Aorta (tissue), 5 donors: Measurements from ENCODE around the gene OVCH2. TPM values are rescaled to one million over a fixed set of nuclear protein-coding genes. Genes with fewer than 3 reads are reported as not detected.
"Not testable (repeated sequence)": the region's sequence is repeated elsewhere in the genome, so short reads cannot be mapped to it uniquely, and the experiment has no call there.

Experiments
- ATAC-seq: fragments of 200-7000 bp; cut with Tn5 transposase; one replicate; pipeline ENCODE4 v1.9.1; 2022; ENCODE audit warnings: moderate library complexity; ENCODE audit not compliant: low FRiP score
- DNase-seq, 2 donors: peaks; one replicate each; pipeline ENCODE4 v3.0.0-alpha.2; 2020
- H3K27ac ChIP-seq, 2 donors: one replicate each; pipeline ENCODE4 v1.5.1; 2013; ENCODE audit warnings: low read length in 2 of 2, mild to moderate bottlenecking in 2 of 2, moderate library complexity in 2 of 2, control low read depth in 1 of 2, inconsistent platforms in 1 of 2, low read depth in 1 of 2
- H3K27me3 ChIP-seq, 2 donors: one replicate each; pipeline ENCODE4 v1.6.1; 2013; ENCODE audit warnings: control low read depth in 1 of 2, low read length in 1 of 2, mild to moderate bottlenecking in 1 of 2, moderate library complexity in 1 of 2; ENCODE audit not compliant: insufficient read depth in 2 of 2, control insufficient read depth in 1 of 2
- H3K36me3 ChIP-seq, 2 donors: one replicate each; pipeline ENCODE4 v1.6.1; 2013; ENCODE audit warnings: control low read depth in 1 of 2, low read length in 1 of 2, mild to moderate bottlenecking in 1 of 2; ENCODE audit not compliant: insufficient read depth in 2 of 2, control insufficient read depth in 1 of 2
- H3K4me1 ChIP-seq, 2 donors: one replicate each; pipeline ENCODE4 v1.6.1; 2013; ENCODE audit warnings: low read length in 2 of 2, control low read depth in 1 of 2, mild to moderate bottlenecking in 1 of 2, moderate library complexity in 1 of 2; ENCODE audit not compliant: insufficient read depth in 2 of 2, control insufficient read depth in 1 of 2
- H3K4me3 ChIP-seq, 2 donors: one replicate each; pipeline ENCODE4 v1.5.1; 2013; ENCODE audit warnings: low read length in 2 of 2, control low read depth in 1 of 2, mild to moderate bottlenecking in 1 of 2
- H3K9me3 ChIP-seq: one replicate; pipeline ENCODE4 v1.6.1; 2013; ENCODE audit warnings: mild to moderate bottlenecking, low read length; ENCODE audit not compliant: control insufficient read depth
- WGBS, 2 donors: extraction: QIAGEN DNeasy Blood & Tissue Kit; methylation state at CpG; one replicate each; pipeline ENCODE4 v1.1.7; 2013; 5-methylcytosine and 5-hydroxymethylcytosine counted together
- intact Hi-C, 2 donors: fragments of 100-400 bp; cut with DNase I; formaldehyde crosslinking; loops; one replicate each; pipeline versions ENCODE4 v1.14.2 to v1.15.0; 2022
- long read RNA-seq, 2 donors: library from polyadenylated mRNA; unstranded; transcript quantifications; one replicate each; pipeline ENCODE4 v2.0.0, GENCODE V29; 2020 to 2021
- polyA plus RNA-seq, 2 donors: library from polyadenylated mRNA; stranded (reverse); fragments of 200-250 nt; gene quantifications; one replicate each; pipeline ENCODE4 v1.2.3, GENCODE V29; 2013
- total RNA-seq, 2 donors: library from RNA; stranded (reverse); fragmentation: NEBNext Ultra II Directional; extraction: Animal tissue kit (Norgen Biotek cat#: 25700); gene quantifications; one replicate each; pipeline ENCODE4 v1.2.1, GENCODE V29; 2021
- donor health status: healthy with polysubstance abuse.
- donor health status: Bipolar disorder and iron deficiency.
- donor health status: DM: no; HTN: no; CAD: no.
- donor health status: DM: no; HTN: no; CAD: no.
- donor health status: DM: yes; HTN: yes; CAD: no.

The OVCH2 gene
- total RNA-seq (under 1 TPM in 1 of 2 donors, not detected in 1; 0.75 TPM), polyA plus RNA-seq (under 1 TPM in 1 of 2 donors, not detected in 1; 0.31 TPM)
- long read RNA-seq, donor 1, partial matches to known transcripts, result 0 of 1 reads
- long read RNA-seq, donor 1, other reads (novel, unspliced or antisense), result 1 of 1 reads
- long read RNA-seq, donor 2, partial matches to known transcripts, result 0 of 1 reads
- long read RNA-seq, donor 2, other reads (novel, unspliced or antisense), result 1 of 1 reads

GRCh38 chr11:7706377-7706776 lies at the start of gene OVCH2:
TSS of gene OVCH2 (minus strand) at chr11:7706477. CDS start at chr11:7706394, 83 bp downstream.
- WGBS, 2 donors, result 73 to 84% methylated on average over 2 of the region's 2 CpGs
- H3K27ac ChIP-seq, result no peak within 1 kb of the TSS
- no peaks in the 10 kb centered on the region for H3K9me3 ChIP-seq
- intact Hi-C loops, result no loop called here
- no peaks in the 10 kb centered on the region for H3K36me3 ChIP-seq
- H3K4me3 ChIP-seq, result no peak within 1 kb of the TSS
- no peak for ATAC-seq
- no peak for DNase-seq
- no peaks in the 10 kb centered on the region for H3K4me1 ChIP-seq
- H3K27me3 ChIP-seq, result no peaks in the 10 kb centered on the region

- peaks cover 0 to 2% of the 10 kb centered on the region in 2 donors for H3K4me1 ChIP-seq
- ATAC-seq, result no peak
- DNase-seq, result no peak
- no peaks in the 10 kb centered on the region for H3K9me3 ChIP-seq
- intact Hi-C loops, result no loop called here
- no peaks in the 10 kb centered on the region for H3K27me3 ChIP-seq
- WGBS, 2 donors, result 86 to 92% methylated on average over 2 of the region's 2 CpGs
- no peaks in the 10 kb centered on the region for H3K36me3 ChIP-seq
- H3K4me3 ChIP-seq, result no peak overlapping the region
- no peak overlapping the region for H3K27ac ChIP-seq
Measured at GRCh38 chr11:7749456-7749855, 43.2 kb upstream of the OVCH2 start.

GRCh38 chr11:7734767-7735166 lies 28.5 kb upstream of the OVCH2 start:
- H3K4me3 ChIP-seq, H3K27ac ChIP-seq, DNase-seq, H3K9me3 ChIP-seq, H3K36me3 ChIP-seq, H3K4me1 ChIP-seq, H3K27me3 ChIP-seq, intact Hi-C loops, ATAC-seq: not testable (repeated sequence)
- WGBS, 2 donors, result 76 to 79% methylated on average over 9 to 14 of the region's 14 CpGs

GRCh38 chr11:7714786-7715185 lies 8.5 kb upstream of the OVCH2 start:
- no peaks in the 10 kb centered on the region for H3K27me3 ChIP-seq
- H3K27ac ChIP-seq, result no peak overlapping the region
- no peaks in the 10 kb centered on the region for H3K9me3 ChIP-seq
- no peak overlapping the region for H3K4me3 ChIP-seq
- ATAC-seq (no peak), DNase-seq (no peak)
- intact Hi-C loops, result no loop called here
- WGBS, 2 donors, result 59 to 69% methylated on average over 3 of the region's 3 CpGs
- H3K36me3 ChIP-seq, result no peaks in the 10 kb centered on the region
- H3K4me1 ChIP-seq, result no peaks in the 10 kb centered on the region

- intact Hi-C loops, result no loop called here
- no peak overlapping the region for H3K4me3 ChIP-seq
- H3K27me3 ChIP-seq, result no peaks in the 10 kb centered on the region
- ATAC-seq (no peak), DNase-seq (no peak)
- H3K9me3 ChIP-seq, result no peaks in the 10 kb centered on the region
- no peak overlapping the region for H3K27ac ChIP-seq
- WGBS, 2 donors, result 63 to 80% methylated on average over 5 of the region's 5 CpGs
- H3K4me1 ChIP-seq, result no peaks in the 10 kb centered on the region
- H3K36me3 ChIP-seq, result no peaks in the 10 kb centered on the region
Measured at GRCh38 chr11:7703740-7704139, 2.5 kb downstream of the OVCH2 start.

GRCh38 chr11:7696424-7696823 lies 9.9 kb downstream of the OVCH2 start:
- Histone ChIP-seq H3K36me3 (peaks cover 0 to 2% of the 10 kb centered on the region in 2 donors), H3K27me3 (no peaks in the 10 kb centered on the region), H3K9me3 (no peaks in the 10 kb centered on the region), H3K27ac (no peak overlapping the region), H3K4me1 (no peaks in the 10 kb centered on the region), H3K4me3 (no peak overlapping the region)
- no peak for DNase-seq
- intact Hi-C loops, result loop anchor here in 1 of 2 donors (10.0 kb wide), 2 partner anchors 288 to 602 kb away; partner anchors contain the start of gene EIF3F
- 83 to 87% methylated on average over 5 of the region's 5 CpGs for WGBS, 2 donors
- ATAC-seq, result no peak

GRCh38 chr11:7694235-7694634 lies 12.0 kb downstream of the OVCH2 start:
- ATAC-seq (no peak), DNase-seq (no peak)
- Histone ChIP-seq H3K36me3 (peaks cover 0 to 2% of the 10 kb centered on the region in 2 donors), H3K27me3 (no peaks in the 10 kb centered on the region), H3K4me3 (no peak overlapping the region), H3K9me3 (no peaks in the 10 kb centered on the region), H3K4me1 (no peaks in the 10 kb centered on the region), H3K27ac (no peak overlapping the region)
- intact Hi-C loops, result loop anchor here in 1 of 2 donors (10.0 kb wide), 2 partner anchors 291 to 599 kb away; partner anchors contain the start of gene EIF3F
- 88 to 89% methylated on average over 3 of the region's 3 CpGs for WGBS, 2 donors

- intact Hi-C loops, result loop anchor here in 1 of 2 donors (10.0 kb wide), 2 partner anchors 292 to 598 kb away; partner anchors contain the start of gene EIF3F
- Histone ChIP-seq H3K27ac (no peak overlapping the region), H3K4me3 (no peak overlapping the region), H3K27me3 (no peaks in the 10 kb centered on the region), H3K36me3 (peaks cover 0 to 2% of the 10 kb centered on the region in 2 donors), H3K9me3 (no peaks in the 10 kb centered on the region), H3K4me1 (peaks cover 0 to 3% of the 10 kb centered on the region in 2 donors)
- DNase-seq, result no peak
- WGBS, 2 donors, result 93 to 97% methylated on average over 3 of the region's 3 CpGs
- ATAC-seq, result no peak
Measured at GRCh38 chr11:7692426-7692825, 13.9 kb downstream of the OVCH2 start.

GRCh38 chr11:7691759-7692350 lies 14.4 kb downstream of the OVCH2 start:
- 88% methylated on average over 6 of the region's 6 CpGs for WGBS, 2 donors

More at GRCh38 chr11:7691759-7692350, 14.4 kb downstream of the OVCH2 start:
- Histone ChIP-seq H3K4me3 (no peak overlapping the region), H3K27me3 (no peaks in the 10 kb centered on the region), H3K27ac (no peak overlapping the region), H3K36me3 (peaks cover 0 to 2% of the 10 kb centered on the region in 2 donors), H3K4me1 (peaks cover 0 to 3% of the 10 kb centered on the region in 2 donors), H3K9me3 (no peaks in the 10 kb centered on the region)
- DNase-seq (no peak), ATAC-seq (no peak)
- intact Hi-C loops, result loop anchor here in 1 of 2 donors (10.0 kb wide), 2 partner anchors 293 to 597 kb away; partner anchors contain the start of gene EIF3F
